Renal pelvis (tissue), 4 donors: Measurements from ENCODE around the gene CCDC33. TPM values are rescaled to one million over a fixed set of nuclear protein-coding genes. Genes with fewer than 3 reads are reported as not detected.

Experiments
- DNase-seq: peaks from one replicate; pipeline ENCODE4 v3.0.0-alpha.2; 2013
- polyA plus RNA-seq, 3 donors: library from polyadenylated mRNA; unstranded; fragments of 120-200 nt; gene quantifications; one replicate each; pipeline ENCODE4 v1.2.1, GENCODE V29; 2013; ENCODE audit not compliant: insufficient read length in 3 of 3

CCDC33 gene
- polyA plus RNA-seq, 3 donors = 4.7 to 9.1 (median 8.7) TPM

DNA sequence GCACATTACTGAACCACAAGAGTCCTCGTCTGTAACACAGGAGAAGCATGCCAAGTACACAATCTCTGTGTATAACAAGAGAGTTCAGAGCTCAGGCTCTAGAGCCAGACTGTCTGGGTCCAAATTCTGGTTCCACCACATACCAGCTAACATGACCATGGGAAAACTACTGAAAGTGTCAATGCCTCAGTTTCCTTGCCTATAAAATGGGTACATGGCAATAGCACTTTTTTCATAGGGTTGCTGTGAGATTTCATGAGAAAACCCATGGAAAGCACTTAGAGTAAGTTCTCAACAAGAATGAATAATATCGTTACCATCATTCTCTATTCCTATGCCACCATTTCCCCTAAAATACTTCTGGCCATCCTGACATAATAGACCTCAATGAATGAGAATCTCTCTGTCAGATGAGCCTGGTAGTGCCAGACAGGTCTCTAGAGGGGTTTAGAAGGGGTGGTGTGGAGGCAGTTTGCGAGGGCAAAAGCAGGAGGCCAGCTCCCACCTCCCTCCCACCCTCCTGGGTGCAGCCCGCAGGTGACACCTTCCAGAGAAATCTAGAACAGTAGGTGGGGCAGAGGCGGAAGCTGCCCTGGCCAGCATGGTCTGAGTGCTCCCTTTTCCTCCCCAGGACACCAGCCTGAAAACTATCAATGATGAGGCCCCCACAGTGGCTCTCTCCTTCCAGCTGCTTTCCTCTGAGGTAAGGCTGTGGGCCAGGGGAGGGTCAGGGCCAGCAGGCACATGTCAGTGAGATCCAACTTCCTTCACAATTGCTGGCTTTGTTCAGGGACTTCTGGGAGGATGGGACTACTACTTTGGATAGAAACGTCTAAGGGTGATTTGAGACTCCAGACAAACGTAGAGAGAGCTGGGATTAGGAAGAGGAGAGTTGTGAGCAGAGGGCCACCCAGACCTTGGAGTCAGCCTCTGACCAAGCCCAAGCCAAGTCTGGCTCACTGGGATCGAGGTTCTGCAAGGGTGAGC, 45.3 kb downstream of the CCDC33 start:
- no peak for DNase-seq

DNA sequence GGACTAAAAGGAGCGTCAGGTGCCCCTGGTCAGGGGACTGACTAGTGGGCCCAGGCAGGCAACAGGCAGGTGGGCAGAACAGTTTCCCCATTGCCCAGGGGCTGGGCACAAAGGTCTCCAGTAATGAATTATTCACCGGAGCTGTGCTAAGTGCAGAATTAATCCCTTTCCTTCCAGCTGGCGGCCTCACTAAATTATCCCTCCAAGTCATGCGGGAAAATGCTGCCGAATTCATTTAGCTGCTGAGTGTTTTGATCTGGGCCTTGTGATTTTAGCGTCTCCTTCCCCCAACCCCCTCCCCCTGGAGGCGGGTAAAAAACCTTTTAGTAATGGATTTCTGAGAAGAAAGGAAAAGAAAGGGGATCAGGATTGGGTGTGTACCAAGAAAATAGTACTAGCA, 47.2 kb downstream of the CCDC33 start:
- DNase-seq = no peak

DNA sequence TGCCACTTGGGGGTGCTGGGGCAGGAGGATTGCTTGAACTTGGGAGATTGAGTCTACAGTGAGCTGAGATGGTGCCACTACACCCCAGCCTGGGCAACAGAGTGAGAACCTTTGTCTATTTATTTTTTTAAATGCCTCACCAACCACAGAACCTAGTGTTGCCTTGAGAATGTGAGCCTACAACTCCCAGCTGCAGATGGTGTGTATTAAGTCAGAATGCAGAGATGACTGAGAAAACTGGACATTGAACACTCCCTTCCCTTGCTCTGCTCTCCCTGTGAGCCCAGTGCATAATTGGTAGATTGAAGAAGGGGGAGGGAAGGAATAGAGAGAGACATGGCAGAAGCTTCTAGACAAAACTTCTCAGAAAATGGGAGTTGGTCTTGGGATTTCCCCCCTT, 53.5 kb downstream of the CCDC33 start:
- no peak for DNase-seq

DNA sequence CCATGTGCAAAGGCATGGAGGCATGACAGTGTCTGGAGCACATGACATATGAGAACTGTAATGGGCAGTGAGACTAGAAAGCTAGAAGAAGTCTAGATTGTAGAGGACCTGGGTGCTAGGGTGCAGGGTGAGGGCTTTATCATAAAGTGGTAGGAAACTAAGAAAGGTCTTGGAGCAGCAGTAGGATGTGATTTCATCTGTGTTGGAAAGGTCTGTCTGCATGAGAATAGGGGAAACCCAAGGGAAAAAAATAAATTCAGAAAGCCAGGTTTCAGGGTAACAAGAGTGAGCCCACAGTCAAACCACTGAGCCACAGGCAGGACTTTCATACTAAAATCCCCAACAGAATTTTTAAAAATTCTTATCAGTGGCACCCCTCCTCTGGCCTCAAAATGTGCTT, 54.5 kb downstream of the CCDC33 start:
- no peak for DNase-seq

DNA sequence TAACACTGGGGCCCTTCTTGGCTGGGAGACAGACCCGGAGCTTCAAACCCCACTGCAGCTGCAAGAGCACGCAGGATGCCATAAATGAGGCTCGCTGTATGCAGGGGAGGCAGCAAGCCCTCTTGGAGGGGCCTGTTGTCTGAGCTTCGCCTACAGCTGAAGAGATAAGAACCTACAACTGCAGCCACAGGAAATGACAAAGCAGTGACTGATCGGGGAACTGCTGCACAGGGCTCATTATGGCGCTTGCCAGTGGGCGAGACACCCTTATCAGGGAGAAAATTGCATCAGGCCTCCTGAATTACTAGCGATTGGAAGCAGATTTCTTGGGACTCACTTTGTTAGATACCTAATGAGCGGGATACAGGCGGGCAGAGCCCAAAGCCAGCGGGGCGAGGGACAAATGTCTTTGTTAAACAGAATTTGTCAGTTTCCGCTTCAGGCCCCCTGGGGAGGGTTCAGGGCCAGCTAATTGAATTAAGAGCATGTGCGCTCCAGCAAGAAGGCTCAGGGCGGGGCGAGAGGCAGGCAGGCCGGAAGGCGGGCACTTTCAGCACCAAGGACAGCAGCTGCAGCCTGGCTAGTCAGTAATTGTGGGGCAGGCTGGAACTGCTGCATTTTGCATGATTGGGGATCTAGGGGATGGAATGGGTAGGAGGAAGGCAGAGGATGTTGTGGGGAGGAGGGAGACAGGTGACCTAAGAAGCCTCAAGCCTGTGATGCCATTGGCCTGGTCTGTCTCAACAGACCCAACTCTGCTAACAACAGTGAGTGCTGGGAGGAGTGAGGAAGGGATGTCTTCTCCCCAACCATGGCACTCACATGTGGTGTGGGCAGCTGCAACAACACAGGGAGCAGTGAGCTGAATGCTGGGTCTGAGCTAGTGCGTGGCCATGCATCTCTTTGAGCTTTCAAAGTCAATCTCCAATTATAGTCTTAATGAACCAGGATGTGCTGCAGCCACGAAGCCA, 55.3 kb downstream of the CCDC33 start:
- DNase-seq = peak; percentile 86

DNA sequence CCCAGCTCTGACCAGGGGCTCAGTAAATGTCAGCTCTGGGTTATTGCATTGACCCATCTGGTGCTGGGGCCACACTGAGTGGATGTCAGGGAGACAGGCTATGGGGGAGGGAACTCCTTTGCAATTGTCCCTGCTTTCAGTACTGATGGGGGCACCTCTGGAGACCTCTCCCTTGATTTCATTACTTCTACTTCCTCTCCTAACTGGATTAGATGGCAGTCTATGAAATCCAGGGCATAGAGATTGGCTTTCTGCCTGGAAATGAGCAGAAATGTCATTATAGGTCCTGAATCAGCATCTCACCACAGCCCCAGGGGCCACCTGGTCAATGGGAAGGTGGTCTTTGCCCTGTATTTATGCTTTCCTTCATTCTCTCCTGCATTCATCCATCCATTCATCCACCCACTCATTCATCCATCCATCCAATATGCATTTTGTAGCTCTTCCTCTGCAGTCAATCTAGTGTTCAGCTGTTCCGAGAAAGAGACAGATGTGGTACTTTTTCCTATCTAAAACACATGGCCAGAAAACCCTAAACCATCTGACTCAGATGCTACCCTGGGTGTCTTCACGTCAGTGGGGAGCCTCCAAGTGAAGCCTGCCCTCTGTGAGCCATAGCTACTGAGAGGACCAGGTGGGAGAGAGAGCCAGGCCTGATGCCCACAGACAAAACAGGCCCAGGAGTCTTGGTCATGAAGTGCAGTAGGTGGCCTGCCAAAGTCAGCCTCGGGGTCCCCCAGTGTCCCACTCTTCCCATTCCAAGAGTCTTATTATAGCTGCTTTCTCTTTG, 57.1 kb downstream of the CCDC33 start:
- DNase-seq = no peak

DNA sequence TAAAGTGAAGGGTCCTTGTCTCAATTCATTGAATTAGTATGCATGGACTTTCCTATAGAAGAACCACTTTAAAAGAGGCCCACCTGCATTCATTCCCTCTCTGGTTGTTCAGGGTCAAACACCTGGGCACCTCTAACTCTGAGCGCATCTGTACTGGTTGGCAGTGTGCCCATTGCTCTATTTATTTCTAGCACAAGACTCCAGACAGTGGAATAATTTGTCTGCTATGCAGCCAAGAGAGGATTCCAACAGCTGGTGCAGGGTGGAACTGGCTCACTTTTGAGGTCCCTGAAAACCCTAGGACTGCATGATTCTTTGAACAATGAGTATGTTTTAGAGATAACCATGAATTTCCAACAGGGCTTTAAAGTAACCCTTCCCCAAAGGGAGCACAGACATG, 57.9 kb downstream of the CCDC33 start:
- DNase-seq = no peak

DNA sequence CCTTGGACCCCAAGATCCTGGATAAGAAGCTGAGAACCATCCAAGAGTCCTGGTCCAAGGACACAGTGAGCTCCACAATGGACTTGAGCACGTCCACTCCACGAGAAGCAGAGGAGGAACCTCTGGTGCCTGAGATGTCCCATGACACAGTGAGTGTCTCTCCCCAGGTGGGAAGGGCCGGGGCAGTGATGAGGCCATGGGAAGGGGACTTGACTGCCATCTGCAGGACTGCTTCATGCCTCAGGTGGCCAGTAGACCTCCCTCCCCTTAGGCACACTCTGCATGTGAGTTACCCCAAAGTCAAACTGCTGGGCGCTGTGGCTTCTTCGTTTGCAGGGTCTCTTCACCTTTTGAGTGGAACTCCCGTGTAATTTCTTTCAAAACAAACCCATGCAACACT, 59.7 kb downstream of the CCDC33 start:
- no peak for DNase-seq

DNA sequence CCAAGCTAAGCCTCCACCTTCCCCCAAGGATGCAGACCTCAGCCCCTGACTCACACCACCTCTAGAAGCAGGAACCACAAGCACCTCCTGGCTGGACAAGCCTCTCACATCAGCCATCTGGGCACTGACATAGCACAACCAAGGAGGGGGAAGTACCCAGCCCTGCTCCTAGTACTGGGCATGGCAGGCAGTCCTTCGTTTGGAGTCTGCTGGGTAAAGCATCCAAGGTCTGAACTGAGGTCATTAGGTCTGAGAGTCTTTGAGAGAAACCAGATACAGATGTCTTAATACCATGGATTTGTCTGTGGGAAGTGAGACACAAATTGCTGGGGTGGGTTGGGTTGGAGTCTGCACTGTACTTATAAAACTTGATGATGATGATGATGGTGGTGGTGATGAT, 61.8 kb downstream of the CCDC33 start:
- no peak for DNase-seq

DNA sequence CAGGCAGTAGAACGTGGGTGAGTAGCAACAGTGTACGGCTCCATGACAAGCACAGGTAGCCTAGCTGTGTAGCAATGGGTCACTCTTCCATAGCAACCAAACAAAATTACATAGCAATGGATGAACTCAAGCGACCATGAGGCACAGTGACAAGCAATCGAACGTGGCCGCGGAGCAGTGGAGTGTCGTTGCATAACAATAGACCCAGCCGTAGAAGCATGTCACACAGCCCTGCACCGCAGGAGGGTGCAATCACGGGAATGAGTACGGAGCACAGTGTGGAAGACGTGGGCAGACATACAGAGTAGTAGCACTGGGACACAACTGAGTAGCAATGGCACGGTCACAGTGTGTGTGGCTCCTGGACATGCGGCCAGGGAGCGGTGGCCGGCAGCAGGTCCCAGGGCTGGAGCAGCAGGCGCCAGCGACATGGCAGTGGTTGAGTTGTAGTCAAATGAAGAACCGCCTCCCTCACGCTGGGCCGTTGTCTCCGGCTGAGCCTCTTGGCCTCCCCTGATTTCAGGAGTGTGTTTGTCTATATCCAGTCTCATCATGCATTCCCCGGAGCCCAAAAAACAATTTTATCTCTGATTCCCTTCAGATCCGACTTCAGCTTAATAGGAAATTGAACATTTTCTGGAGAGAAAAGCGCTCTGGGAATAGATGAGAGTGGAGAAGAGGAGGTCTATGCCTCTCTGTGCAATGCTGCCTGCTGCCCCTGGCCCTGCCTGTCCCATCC, 64.1 kb downstream of the CCDC33 start:
- no peak for DNase-seq

DNA sequence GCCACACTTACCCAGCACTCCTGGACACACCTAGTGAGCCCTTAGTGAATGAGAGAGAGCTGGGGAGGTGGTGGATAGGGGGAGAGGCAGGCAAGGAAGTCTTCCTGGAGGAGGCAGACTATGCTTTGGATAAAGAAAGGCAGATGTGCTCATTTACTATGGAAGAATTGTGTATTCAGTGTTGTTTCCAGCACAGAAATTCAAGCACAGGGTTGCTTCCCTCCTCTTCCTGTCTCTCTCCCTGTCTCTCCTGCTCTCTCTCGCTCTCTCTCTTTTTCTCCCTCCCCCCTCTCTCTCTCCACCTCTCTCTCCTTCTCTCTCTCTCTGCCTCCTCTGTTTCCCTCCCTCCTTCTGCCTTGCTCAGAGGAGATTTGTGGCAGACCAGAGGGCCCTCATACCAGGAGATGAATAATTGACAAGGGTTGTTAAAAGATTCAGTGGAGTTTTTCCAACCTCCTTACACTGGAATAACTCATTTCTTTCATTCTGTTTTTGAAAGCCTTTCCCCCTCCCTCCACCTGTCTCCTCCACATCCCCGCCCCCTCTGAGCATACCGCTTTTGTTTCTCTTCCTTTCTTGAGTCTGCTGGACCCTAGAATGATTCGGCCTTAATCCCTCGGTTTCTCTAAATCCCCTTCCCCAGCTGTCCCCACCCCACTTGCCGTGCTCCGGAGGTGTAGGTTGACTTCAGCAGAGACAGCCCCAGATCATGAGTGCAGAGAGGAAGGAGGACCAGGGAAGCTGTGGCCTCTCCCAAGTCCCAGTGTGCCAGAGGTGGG, 65.6 kb downstream of the CCDC33 start:
- DNase-seq = no peak

DNA sequence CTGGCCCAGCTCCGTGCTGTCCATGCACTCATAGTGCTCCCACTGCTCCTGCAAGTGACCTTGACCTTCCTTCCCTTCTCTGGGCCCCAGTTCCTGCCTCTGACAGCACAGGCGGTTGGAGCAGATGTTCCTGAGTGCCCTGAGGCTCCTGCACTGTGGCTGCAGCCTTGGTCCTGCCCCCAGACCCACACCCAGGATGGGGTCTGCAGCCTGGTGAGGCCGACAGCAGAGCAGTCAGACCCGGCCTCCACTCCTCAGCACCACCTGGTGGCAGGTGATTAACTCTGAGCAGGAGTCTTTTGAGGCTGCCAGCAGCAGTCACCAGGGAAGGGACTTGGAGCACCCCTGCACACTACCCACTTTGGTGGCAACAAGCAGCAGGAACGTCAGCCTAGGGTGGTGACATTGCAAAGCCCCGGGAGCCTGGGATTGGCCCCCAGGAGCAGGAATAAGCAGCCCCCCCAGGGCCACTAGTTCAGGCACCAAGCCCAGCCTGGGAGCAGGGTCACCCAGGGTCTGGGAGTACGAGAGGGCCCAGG, 66.8 kb downstream of the CCDC33 start:
- no peak for DNase-seq

DNA sequence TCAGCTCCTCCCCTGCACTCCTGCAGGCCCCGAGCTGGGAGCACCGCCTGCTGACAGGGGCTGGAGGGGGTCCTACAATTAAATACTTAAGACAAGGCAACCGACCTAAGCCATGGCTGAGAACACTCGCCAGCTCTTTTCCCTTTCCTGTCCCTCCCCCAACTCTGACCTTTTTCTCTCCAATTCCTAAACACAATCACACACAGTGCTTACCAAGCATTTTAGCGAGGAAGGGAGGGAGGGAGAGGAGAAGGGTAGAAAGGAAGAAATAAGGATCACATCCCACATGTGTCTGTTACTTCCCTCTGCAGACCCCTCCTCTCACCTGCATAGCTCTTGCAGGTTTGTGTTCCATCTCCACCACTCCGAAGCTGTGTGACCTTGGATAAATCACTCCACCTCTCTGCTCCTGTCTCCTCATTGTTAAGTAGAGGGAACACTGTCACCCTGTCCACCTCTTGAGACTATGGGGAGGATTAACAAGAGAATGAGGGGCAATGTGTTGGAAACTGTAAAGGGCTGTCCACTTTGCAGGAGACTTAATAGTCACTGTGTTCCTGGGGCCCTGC, 67.7 kb downstream of the CCDC33 start:
- no peak for DNase-seq

DNA sequence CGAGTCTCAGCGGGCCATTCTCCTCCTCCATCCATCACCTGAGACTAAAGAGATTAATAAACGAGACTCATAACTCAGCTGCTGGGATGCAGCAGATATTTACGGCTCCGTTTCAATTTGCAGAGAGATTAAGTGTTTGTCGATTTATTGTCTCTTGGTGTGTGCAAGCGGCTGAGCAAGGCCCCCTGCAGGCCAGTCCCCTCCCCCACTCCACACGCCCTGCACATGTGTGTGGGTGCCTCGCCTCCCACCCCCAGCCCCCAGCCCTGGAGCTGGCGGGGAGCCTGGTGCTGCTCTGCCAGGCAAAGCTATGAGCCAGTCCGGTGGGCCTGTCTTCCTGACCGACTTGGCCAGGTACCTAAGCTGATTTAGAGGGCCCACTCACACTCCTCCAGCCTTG, 68.3 kb downstream of the CCDC33 start:
- DNase-seq = no peak

DNA sequence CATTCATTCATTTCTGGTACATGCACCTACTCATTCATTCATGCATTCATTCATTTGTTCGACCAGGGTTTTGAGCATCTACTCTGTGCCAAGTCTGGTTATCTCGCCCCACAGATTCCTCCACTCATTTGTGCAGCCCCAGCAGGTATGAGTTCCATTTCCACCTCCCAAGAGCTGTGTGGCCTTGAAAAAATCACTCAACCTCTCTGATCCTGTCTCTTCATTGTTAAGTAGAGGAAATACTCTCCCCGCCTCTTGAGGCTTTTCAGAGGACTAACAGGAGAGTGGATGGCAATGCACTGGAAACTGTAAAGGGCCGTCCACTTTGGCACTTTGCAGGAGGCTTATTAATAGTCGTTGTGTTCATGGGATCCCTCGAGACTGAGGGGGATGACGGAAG, 69.6 kb downstream of the CCDC33 start:
- DNase-seq = no peak

DNA sequence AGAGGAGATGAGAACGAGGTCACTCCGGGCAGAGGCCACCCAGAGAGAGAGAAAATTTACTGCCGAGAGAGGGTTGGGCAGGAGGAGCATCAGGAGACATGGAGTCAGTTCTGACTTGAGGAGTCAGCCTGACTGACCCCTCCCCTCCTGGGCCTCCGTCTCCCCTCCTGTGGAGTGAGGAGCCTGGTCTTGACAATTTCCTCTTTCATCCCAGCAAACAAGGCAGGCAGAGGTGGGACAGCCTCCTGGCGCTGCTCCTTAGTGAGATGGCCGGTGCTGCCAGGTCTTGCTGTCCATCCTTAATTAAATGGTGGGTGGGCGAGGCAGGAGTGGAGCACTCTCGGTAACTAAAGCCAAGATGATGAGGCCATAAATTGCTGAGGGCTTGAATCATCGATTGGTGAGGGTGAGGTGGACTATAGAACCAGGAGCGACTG, 70.7 kb downstream of the CCDC33 start:
- no peak for DNase-seq

DNA sequence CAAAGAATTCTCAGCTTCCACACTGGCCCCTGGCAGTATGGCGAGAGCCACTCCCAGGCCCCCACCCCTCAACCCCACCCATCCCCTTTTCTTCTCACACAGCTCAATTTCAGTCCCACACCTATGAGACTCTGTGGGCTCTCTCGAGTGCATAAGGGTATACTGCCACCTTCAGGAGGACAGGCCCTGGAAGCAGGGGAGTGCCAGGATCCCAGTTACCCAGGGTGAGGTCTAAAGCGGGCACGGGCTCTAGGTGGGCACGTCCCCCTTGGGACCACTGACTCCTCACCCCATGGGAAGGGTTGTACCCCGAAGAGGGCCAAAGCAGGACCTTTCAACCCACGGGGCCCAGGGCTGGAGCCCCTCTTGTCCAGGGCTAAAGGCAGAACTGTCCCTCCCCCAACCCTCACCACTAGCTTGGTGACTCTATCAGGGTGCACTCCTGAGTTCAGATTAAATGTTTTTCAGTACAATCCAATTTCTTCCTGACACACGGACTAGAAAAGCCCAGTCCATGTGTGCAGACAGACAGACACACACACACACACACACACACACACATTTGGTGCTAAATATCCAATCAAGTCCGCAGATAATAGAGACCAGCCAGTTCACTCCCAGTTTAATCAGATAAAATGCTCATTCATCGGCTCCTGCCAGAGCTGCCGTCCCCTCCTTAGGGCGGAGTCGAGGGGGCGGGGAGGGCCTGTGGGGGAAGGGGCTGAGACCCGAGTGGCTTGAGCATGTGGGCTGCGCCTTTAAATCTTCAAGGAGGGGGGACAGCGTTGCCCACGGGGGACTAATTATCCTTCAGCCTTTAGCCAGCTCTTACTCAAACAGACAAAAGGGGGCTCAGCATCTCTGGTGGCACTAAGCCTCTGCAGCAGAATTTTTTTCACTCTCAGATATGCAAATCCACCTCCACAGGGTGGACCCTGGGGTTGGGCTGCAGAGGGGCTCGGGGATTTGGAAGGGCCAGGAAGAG, 72.0 kb downstream of the CCDC33 start:
- peak; percentile 67 for DNase-seq

DNA sequence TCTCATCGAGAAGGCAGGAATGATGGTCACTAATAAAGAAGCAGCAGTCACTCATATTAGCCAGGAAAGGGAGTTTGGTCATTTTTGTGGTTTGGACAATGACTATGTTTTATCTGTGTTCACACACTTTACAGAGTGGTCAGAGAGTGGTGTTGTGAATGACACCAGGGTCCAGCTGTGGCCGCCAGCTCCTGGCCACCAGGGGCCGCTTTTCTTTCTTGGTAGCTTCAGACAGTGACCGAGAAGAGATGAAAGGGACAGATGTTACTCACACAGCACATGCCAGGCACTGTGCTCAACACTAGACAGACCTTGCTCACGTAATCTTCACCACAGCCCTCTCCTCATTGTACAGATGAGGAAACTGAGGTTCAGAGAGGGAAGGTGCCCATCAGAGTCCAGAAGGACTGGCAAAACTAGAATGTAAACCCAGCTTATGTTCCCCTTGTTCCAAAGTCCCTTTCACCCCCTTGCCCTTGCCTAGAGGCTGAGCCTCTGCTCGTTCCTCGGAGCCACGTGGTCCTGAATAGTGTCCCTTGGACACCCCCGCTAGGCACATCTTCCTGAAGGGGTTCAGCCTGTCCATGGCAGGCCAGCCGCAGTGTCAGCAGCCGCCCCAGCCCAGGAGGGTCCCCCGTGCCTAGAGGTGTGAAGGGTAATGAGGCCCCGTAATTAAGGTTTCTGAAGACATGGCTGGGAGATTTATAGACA, 75.8 kb downstream of the CCDC33 start:
- no peak for DNase-seq
